ENCODE results near the gene MPV17L. TPM values are rescaled to one million over a fixed set of nuclear protein-coding genes. Genes with fewer than 3 reads are reported as not detected.
A peak's percentile ranks its signal among the peaks of the same experiment; 100 is the strongest.
"Not testable (repeated sequence)": the region's sequence is repeated elsewhere in the genome, so short reads cannot be mapped to it uniquely, and the experiment has no call there.

MPV17L gene
- total RNA-seq, result 13.5 TPM

DNA sequence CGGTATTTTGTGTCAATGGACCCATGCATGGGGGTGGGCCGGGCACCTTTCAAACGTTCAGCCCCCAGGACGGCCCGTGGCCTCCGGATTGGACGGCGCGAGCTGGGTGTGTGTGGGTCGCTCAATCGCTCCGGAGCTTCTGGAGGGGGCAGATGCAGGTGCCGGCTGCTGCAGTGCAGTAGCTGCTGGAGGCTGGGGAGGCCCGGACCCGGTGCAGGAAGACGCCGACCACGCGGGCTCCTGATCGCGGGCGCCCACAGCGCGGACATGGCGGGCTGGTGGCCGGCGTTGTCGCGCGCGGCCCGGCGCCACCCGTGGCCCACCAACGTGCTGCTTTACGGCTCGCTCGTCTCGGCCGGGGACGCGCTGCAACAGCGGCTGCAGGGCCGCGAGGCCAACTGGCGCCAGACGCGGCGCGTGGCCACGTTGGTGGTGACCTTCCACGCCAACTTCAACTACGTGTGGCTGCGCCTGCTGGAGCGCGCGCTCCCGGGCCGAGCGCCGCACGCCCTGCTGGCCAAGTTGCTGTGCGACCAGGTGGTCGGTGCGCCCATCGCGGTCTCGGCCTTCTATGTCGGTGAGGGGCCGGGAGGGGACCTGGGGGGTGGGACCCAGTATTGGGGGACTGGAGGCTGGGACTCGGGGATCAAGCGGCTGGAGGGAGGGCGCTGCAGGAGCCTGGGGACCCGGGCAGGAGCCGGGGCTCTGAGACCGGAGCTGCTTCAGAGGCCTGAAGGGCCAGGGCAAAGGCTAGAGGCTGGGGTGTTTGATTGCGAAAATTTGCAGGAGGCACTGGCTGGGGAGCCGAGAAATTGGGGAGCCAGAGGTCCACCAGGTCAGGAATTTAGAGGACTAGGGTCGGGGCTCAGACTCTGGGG lies at the start of gene MPV17L:
MPV17L (plus strand) TSS at position 124 of the 878 bp plus-strand sequence; CDS start at position 268, 144 bp downstream.
- DNase-seq (ENCODE audit: low read depth in 2 of 3, low spot score in 2 of 3), result peak in 2 of 3 donors; percentile 47 to 53

- DNase-seq (ENCODE audit: low read depth in 2 of 3, low spot score in 2 of 3), result not testable (repeated sequence)
These were observed 46.8 kb upstream of the MPV17L start for GRCh38 chr16:15348721-15349120.

- DNase-seq (ENCODE audit: low read depth in 2 of 3, low spot score in 2 of 3), result not testable (repeated sequence)
These were observed 44.3 kb upstream of the MPV17L start for GRCh38 chr16:15351251-15351650.

- not testable (repeated sequence) for DNase-seq (ENCODE audit: low read depth in 2 of 3, low spot score in 2 of 3)
These were observed 43.8 kb upstream of the MPV17L start for GRCh38 chr16:15351745-15352144.

DNA sequence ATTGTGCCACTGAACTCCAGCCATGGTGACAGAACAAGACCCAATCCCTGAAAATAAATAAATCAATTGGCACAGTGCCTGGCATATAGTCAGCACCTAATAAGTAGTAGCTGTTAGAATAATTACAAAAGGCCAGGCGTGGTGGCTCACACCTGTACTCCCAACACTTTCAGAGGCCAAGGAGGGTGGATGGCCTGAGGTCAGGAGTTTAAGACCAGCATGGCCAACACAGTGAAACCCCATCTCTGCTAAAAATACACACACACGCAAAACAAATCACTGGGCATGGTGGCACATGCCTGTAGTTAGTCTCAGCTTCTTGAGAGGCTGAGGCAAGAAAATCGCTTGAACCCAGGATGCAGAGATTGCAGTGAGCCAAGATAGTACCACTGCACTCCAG lies 42.7 kb upstream of the MPV17L start:
- not testable (repeated sequence) for DNase-seq (ENCODE audit: low read depth in 2 of 3, low spot score in 2 of 3)

DNA sequence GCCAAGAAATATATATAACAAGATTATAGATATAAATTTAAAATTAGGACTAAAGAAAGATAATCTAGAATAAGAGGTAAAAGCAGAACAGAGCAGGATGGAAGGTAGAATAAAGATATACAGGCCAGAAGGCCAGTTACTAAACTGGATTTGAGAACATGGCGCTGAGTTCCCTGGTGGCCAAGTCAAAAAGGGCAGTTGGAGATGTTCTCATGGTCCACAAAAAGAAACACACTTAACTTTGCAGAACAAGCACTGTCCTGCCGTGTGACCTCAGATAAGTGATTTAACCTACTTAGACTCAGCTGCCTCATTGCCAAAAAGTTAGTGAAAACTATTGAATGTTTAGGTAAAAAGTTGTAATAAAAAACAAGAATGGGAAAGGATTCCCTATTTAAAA lies 40.7 kb upstream of the MPV17L start:
- DNase-seq (ENCODE audit: low read depth in 2 of 3, low spot score in 2 of 3), result not testable (repeated sequence)

DNA sequence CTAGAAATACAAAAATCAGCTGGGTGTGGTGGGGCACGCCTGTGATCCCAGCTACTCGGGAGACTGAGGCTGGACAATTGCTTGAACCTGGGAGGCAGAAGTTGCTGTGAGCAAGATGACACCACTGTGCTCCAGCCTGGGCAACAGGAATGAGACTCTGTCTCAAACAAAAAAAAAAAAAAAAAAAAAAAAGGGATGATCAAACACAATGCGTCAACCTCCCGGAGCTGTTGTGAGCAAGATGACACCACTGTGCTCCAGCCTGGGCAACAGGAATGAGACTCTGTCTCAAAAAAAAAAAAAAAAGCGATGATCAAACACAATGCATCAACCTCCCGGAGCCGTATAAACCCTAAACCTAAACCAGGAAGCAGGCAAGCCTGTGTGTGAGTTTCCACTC lies 38.1 kb upstream of the MPV17L start:
- DNase-seq (ENCODE audit: low read depth in 2 of 3, low spot score in 2 of 3), result not testable (repeated sequence)

- not testable (repeated sequence) for DNase-seq (ENCODE audit: low read depth in 2 of 3, low spot score in 2 of 3)
These were observed 17.4 kb upstream of the MPV17L start, which contains the start of gene NPIPA5 for GRCh38 chr16:15378194-15378593. Gene NPIPA5, minus strand, starts transcription at chr16:15378294. Its CDS starts 0 bp downstream, at chr16:15378294.

- not testable (repeated sequence) for DNase-seq (ENCODE audit: low read depth in 2 of 3, low spot score in 2 of 3)
These were observed 12.7 kb upstream of the MPV17L start for GRCh38 chr16:15382810-15383209.

DNA sequence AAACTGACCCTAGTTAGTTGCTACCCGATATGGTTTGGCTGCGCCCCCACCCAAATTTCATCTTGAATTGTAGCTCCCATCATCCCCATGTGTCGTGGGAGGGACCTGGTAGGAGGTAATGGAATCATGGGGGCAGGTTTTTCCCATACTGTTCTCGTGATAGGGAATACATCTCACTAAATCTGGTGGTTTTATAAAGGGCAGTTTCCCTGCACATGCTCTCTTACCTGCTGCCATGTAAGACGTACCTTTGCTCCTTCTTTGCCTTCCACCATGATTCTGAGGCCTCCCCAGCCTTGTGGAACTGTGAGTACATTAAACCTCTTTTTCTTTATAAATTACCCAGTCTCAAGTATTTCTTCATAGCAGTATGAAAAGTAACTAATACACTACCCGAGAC lies 7.5 kb upstream of the MPV17L start:
- not testable (repeated sequence) for DNase-seq (ENCODE audit: low read depth in 2 of 3, low spot score in 2 of 3)

GRCh38 chr16:15389916-15390315 lies 5.6 kb upstream of the MPV17L start:
- not testable (repeated sequence) for DNase-seq (ENCODE audit: low read depth in 2 of 3, low spot score in 2 of 3)

GRCh38 chr16:15393025-15393424 lies 2.5 kb upstream of the MPV17L start:
- DNase-seq (ENCODE audit: low read depth in 2 of 3, low spot score in 2 of 3), result not testable (repeated sequence)

- not testable (repeated sequence) for DNase-seq (ENCODE audit: low read depth in 2 of 3, low spot score in 2 of 3)
These were observed 915 bp downstream of the MPV17L start for GRCh38 chr16:15396509-15396829.

DNA sequence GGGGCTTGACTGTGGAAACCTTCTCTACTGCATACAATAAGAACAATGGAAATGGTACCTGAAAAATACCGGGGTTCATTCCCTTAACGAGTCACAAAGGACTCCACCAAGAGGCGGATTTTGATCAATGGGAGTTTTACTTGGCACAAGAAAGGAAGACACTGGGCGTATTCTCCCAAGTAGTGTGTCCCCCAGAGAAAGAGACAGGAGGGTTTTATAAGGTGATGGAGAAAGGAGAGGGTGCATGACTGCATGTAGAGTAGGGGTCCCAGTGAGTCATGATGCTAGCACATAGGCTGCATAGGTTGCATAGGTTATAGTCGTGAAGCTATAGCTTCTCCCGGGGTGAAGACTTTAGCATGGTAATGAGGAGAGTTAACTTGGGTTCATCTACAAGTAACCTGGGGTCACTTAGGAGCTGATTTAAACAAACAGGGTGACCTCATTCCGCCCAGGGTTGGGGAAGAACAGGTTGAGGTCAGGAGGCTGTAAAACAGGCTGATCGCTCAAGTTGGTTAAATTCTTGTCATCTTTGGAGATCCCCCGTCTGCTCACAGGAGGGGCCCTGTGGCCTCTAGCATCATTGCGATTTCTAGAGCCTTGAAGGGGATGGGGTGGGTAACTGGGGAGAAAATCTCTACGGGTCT lies 1.5 kb downstream of the MPV17L start:
- no peak for DNase-seq (ENCODE audit: low read depth in 2 of 3, low spot score in 2 of 3)

DNA sequence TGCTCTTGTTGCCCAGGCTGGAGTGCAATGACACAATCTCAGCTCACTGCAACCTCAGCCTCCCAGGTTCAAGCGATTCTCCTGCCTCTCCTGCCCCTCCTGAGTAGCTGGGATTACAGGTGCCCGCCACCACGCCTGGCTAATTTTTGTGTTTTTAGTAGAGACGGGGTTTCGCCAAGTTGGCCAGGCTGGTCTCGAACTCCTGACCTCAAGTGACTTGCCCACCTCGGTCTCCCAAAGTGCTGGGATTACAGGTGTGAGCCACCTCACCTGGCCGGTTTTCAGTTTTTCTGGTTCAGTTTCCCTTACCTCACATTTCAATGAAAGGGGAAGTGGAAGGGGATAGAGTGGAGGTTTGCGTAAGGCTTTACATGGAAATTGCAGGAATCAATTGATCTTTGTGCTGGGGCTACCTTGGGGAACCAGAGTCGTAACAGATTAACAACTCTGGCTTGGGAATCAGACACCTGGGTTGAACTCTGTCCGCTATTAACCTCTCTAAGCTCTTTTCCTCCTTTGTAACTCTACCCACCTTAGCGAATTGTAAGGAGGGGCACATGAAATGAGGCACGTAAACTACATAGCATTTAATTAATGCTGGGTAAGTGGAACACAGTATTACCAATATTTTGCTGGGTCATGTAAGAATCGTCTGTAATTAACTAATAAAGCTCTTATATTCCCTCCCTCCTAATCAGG lies 3.2 kb downstream of the MPV17L start:
- no peak for DNase-seq (ENCODE audit: low read depth in 2 of 3, low spot score in 2 of 3)

- no peak for DNase-seq (ENCODE audit: low read depth in 2 of 3, low spot score in 2 of 3)
These were observed 3.8 kb downstream of the MPV17L start for GRCh38 chr16:15399317-15399716.

GRCh38 chr16:15400314-15400713 lies 4.8 kb downstream of the MPV17L start:
- not testable (repeated sequence) for DNase-seq (ENCODE audit: low read depth in 2 of 3, low spot score in 2 of 3)

GRCh38 chr16:15401972-15402371 lies 6.4 kb downstream of the MPV17L start:
- no peak for DNase-seq (ENCODE audit: low read depth in 2 of 3, low spot score in 2 of 3)

DNA sequence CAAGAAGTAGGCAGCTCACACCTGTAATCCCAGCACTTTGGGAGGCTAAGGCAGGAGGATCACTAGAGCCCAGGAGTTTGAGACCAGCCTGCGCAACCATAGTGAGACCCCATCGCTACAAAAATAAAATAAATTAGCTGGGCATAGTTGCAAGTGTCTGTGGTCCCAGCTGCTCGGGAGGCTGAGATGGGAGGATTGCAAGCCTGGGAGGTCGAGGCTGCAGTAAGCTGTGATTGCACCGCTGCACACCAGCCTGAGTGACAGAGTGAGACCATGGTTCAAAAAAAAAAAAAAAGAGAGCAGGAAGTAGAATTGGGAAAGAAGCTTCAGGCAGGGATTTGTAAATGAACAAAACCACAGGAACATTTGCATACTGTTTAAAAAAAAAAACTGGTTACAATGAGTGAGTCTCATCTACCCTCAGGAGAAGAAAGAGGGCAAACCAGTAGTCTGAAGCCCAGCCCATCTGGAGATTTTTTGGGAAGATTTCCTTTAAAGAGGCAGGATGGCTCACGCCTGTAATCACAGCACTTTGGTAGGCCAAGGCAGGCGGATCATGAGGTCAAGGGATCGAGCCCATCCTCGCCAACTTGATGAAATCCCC lies 7.9 kb downstream of the MPV17L start:
- DNase-seq (ENCODE audit: low read depth in 2 of 3, low spot score in 2 of 3), result no peak

GRCh38 chr16:15404091-15404490 lies 8.5 kb downstream of the MPV17L start:
- not testable (repeated sequence) for DNase-seq (ENCODE audit: low read depth in 2 of 3, low spot score in 2 of 3)

DNA sequence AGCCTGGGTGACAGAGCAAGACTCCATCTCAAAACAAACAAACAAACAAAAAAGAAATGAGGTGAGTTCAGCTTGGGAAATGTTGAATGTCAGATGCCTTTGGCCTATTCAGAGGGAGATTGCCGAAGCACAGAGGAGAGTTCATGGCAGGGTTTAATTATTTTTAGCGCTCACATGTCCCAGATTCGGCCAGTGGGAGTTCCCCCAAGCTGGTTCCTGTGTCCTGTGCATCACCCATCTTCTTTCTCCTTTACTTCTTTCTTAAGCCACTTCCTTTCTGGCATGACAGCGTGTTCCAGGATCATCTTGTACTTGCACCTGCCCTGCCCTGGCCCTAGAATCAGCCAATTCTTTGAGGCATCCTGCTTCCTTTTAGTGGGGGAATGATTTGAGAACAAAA lies 9.2 kb downstream of the MPV17L start:
- no peak for DNase-seq (ENCODE audit: low read depth in 2 of 3, low spot score in 2 of 3)

Data from hematopoietic multipotent progenitor cell (in vitro differentiated cells).